ENCODE results near the gene NEMF.
A peak's percentile ranks its signal among the peaks of the same experiment; 100 is the strongest.
"Not testable (repeated sequence)": the region's sequence is repeated elsewhere in the genome, so short reads cannot be mapped to it uniquely, and the experiment has no call there.

Gene NEMF

DNA sequence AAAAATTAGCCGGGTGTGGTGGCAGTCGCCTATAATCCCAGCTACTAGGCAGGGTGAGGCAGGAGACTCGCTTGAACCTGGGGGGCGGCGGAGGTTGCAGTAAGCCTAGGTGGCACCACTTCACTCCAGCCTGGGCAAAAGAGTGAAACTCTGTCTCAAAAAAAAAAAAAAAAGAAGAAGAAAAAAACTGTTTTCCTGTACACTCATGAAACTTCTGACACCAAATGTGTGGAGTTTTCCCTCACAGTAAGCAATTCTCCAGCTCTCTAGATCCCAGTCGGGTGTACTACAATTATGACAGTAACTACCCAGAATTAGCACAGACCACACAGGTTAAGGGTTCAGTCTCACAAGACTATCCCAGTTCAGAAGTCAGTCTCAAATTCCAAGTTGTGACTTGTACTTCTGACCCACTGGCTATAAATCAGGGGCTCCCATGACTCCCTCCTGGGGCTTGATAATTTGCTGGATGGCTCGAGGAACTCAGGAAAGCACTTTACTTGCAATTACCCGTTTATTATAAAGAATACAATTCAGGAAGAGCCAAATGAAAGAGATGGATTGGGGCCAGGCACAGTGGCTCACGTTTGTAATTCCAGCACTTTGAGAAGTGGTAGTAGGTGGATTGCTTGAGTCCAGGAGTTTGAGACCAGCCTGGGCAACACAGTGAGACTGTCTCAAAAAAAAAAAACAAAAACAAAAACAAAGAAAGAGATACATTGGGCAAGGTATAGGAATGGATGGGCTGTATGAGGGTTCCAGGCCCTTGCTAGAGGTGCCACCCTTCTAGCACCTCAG, 27.9 kb upstream of the NEMF start:
- DNase-seq (ENCODE audit: low read depth in 2 of 2), result no peak

DNA sequence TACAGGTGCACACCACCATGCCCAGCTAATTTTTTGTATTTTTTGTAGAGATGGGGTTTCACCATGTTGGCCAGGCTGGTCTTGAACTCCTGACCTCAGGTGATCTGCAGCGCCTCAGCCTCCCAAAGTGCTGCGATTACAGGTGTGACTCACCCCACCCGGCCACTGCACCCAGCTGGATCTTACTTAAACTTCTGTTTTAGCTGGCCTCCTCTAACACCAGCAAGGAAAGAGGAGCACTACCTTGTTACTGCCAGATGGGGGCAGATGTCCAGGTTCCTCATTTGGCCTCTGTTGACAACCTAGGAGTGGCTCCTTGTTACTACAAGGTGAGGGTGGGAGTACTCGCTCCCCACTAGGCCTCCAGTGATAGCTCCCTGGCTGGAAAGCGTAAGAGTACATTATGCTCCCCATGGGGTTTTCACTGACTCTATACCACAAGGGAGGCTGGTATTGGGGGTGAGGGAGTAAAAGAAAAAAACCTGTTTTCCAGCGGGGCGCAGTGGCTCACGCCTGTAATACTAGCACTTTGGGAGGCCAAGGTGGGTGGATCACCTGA, 27.1 kb upstream of the NEMF start:
- DNase-seq (ENCODE audit: low read depth in 2 of 2), result no peak

DNA sequence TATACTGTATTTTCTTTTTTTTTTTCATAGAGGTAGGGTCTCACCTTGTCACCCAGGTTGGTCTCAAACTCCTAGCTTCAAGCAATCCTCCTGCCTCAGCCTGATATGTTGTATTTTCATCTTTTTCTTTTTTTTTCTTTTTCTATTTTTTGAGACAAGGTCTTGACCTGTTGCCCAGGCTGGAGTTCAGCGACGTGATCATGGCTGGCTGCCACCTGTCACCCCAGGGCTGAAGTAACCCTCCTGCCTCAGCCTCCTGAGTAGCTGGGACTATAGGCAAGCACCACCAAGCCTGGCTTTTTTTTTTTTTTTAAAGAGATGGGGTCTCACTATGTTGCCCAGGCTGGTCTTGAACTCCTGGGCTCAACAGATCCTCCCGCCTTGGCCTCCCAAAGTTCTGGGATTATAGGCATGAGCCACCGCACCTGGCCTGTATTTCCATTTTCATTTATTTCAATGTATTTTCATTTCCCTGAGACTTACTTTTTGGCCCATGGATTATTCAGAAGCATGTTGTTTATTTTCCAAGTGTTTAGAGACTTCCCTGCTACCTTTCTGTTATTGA, 24.1 kb upstream of the NEMF start:
- DNase-seq (ENCODE audit: low read depth in 2 of 2), result no peak

DNA sequence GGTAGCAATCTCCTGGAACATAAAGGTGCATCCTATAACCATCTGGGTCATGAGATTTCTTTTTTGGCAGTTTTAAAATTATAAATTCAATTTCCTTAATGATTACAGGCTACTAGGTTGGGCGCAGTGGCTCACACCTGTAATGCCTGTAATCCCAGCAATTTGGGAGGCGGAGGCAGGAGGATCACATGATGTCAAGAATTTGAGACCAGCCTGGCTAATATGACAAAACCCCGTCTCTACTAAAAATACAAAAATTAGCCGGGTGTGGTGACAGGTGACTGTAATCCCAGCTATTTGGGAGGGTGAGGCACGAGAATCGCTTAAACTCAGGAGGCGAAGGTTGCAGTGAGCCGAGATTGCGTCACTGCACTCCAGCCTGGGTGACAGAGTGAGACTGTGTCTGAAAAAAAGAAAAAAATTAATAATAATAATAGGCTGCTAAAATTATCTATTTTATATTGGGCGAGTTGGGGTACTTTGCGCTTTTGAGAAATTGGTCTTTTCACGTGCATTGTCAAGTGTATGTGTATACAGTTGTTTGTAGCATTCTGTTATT, 23.1 kb upstream of the NEMF start:
- DNase-seq (ENCODE audit: low read depth in 2 of 2), result no peak

DNA sequence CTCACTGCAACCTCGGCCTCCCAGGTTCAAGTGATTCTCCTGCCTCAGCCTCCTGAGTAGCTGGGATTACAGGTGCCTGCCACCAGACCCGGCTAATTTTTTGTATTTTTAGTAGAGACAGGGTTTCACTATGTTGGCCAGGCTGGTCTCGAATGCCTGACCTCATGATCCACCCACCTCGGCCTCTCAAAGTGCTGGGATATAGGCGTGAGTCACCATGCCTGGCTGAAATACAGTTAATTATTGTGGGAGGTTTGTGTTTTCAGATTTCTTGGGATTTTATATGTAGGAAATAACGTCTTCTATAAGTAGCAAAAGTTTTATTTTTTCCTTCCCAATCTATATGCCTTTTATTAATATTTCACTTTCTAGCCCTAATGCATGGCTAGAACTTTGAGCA, 21.0 kb upstream of the NEMF start:
- not testable (repeated sequence) for DNase-seq (ENCODE audit: low read depth in 2 of 2)

DNA sequence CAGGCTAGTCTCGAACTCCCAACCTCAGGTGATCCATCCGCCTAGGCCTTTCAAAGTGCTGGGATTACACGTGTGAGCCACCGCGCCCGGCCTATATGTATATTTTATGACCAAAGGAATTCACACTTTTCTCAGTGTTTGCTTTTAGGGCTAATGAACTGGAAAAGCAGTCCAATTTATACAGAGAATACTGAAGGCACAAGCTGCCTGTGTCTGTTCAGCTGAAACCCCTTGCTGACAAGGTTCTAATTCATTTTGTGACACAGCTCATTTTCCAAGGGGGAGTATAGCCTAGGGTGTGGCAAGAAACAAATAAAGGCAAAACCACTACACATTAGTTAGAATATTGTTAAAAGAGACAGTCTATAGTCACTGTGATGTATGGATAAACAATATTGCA, 18.3 kb upstream of the NEMF start:
- no peak for DNase-seq (ENCODE audit: low read depth in 2 of 2)

DNA sequence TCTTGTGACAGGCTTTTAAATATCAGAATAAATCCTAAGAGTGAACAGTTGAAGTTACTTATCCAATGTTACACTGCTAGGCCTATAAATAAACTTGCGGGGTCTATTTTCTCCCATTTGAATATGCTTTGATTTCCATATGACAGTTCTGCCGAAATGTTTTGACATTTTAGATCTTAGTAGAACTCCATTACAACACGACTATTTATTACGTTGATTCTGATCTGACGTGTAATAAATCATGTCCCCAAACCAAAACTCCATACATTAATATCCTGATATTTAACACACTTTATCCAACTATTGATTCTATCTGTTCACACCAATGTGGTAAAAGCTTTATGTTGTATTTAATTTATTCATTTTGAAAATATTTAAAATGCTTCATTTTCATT, 16.1 kb upstream of the NEMF start:
- no peak for DNase-seq (ENCODE audit: low read depth in 2 of 2)

DNA sequence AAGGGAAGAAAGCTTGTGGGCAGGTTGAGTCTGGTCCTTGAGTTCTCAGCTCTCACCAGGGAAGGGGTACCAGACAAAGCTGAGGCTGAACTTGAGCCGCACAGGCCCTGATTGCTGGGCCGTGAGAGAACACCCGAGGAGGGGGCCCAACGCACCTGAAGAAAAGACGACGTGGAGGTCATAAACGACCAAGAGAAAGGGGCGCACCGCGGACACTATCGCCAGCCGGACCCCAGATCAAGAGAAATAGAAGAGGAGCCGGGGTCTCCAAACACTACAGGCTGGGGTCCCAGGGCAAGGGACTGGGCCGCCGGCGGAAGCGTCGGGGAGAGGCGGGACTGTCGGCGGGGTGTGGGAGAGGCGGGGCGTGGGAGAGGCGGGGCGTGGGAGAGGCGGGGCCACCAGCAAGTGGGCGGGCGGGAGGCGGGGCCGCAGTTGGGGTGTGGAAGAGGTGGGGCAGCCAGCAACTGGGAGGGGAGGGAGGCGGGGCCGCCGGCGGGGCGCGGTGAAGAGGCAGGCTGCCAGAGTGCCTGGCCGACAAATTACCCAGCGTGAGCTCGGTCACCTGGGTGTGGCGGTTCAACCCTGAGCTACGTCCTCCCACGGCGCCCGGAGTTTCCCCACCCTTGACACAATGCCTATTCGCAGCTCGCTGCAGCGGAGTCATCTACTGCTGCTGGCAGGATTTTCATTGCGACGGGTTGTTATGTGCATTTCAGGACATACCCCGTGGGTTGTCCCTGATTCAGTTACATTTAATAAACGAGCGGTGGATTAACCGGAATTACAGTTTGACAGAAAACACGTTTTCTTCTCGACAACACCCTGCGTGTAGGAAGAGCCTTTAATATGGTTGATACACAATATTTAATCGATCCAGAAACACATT, 15.5 kb upstream of the NEMF start:
- peak; percentile 76 for DNase-seq (ENCODE audit: low read depth in 2 of 2)

DNA sequence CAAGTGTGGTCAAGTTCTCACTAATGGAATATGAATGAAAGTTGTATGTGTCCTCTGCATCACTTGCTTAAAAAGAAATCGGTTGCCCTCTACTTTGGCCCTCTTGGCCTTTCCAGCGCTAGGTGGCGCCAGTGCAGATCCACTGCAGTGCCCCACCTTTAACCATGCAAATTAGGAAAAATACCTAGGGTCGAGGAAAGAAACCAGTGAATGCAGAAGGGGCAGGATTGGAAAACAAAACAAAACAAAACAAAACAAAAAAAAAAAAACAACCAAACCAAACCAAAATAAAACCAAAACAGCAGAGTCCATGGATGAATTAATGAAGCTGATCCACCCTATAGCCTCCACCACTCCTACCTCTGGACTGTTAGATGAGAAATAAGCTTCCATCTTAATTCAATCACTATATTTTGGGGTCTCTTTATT, 12.9 kb upstream of the NEMF start:
- peak in 1 of 2 experiments; percentile 29 for DNase-seq (ENCODE audit: low read depth in 2 of 2)

DNA sequence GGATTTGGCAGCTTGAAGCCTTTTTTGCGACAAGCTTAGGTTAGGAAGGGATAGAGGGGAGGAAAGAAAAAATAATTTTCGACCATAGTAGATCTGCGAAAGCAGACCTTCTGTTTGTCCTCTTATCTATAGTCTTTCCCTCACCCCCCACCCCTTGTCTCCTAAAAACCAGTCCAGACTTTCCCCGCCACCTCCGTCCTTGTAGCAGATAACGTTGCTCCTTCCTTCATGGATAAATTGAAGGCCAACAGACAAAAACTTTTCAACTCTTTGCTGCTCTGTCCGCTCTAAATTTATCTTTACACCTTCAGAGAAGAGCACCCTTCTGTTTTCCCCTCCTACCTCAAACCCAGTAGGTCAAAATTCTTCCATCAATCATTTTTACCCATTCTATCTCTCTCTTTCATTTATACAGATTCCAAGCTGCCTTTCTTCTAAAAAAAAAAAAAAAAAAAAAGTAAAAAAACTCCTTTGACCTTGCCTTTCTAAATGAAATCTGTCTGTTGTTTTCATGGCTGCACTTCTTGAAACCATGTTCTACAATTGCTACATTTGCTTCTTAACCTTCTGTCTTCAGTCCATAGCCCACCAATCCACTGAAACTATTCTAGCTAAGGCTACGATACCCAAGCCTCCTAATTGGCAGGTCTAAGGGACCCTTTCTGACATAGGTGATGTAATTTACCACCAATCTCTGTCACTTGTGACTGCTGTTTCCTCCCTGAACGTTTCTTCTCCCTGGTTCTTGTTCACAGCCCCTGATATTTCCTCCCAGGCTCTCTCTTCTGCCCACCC, 11.1 kb upstream of the NEMF start:
- DNase-seq (ENCODE audit: low read depth in 2 of 2), result no peak

DNA sequence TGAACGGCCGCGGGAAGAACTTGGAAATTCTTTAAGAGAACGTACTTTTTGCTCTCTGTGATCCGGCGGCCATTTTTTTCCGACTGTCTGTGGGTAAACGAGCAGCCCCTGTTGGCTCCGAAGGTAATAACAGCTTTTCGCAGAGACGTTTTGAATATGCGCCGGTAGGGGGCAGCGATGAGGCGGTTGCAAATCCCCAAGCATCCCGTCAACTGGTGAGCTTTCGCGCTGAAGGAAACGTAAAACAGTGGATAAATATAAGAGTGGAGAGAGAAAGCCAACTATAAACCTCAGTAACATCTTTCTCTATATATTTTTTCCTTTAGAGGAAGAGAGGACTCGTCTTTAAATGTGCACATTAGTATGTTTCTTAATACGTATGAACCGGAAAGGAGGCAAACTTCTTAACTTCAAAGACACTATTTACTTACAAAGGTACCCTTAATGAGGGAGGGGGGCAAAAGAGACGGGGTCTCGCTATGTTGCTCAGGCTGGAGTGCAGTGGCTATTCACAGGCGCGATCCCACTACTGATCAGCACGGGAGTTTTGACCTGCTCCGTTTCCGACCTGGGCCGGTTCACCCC, 9.6 kb upstream of the NEMF start:
- DNase-seq (ENCODE audit: low read depth in 2 of 2), result peak; percentile 79 to 82

DNA sequence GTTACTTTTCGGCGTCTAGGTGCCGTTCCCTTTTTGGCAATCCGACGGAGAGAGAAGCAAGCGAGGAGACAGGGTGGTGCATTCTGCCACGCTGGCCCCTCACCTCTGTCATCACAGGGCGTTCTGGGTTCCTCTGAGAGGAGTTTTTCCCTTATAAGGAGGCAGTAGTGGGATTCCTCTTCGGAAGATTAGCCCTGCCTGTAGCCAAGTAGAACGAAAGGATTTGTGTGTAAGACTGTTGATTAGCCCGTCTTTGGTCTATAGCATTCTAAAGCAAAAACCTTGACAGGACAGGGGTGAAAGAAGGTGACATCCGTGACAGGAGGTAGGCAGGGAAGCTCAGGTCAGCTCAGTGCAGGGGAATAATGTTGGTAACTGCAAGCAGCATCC, 9.1 kb upstream of the NEMF start:
- peak; percentile 90 to 91 for DNase-seq (ENCODE audit: low read depth in 2 of 2)

DNA sequence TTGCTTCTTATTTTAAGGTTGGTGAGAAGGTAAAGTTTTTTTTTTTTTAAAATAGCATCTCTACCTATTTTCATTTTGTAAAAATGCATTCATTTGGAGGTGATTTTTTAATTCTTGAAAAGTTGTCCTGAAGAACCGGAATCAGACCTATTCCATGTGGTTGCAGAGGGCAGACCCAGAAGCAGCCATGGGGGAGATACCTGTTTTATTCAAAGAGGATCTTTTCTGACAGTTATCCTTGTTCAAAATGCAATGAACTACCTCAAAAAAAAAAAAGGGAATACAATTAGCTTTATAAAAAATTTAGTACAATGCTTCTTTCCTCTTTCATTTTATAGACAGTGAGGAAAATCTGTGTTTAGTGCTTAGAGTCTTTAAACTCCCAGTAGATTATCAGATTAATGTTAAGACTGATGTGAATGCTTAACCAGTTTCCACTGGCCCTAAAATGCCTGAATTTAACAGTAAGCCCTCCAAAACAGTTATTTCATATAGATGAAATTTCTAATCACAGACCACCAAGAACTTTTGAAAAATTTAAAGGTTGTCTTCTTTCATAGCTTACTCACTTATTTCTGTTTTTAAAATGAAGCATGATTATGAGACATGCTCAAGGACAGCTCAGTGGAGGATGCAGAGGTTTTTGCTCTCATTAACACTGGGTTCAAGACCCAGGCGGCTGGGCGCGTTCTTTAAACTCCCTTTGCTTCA, 8.6 kb upstream of the NEMF start:
- no peak for DNase-seq (ENCODE audit: low read depth in 2 of 2)

DNA sequence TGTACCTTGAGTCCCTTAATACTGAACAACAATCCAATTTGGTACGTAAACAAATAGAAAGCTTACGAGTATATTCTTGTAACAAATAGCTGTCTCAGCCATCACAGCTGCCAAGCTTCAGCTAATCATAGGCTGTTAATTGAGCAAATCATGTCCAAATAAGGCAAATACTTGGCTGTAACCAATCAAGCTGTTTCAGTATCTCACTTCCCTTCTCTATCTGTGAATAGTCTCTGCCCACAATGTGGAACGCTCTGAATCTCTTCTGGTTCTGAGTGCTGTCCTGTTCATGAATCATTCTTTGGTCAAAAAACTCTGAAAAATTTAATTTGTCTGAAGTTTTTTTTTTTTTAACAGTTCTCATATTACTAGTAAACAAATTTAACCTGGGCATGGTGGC, 5.8 kb upstream of the NEMF start:
- no peak for DNase-seq (ENCODE audit: low read depth in 2 of 2)

DNA sequence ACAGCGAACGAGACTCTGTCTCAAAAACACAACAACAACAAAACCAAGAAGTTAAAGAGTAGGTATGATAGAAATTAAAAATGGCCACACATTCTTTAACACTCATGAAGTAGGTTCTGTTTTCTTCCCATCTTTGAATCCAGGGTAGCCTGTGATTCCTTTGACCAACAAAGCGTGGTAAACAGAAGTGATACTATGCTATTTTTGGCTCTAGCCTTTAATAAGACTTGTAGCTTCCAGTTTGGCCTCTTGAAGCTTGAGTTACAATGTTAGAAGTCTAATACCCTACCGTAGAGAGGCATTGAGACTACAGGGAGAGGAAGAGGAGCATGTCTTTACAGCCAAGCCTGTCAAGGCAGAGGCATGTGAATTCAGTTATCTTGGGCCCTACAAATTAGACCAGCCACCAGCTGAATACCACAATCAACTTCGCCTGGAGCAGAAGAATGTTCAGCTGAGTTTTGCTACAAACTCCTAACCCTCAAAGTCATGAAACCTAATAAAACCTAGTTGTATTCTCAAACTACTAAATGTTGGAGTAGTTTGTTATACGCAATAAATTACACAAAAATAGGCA, 4.9 kb upstream of the NEMF start:
- no peak for DNase-seq (ENCODE audit: low read depth in 2 of 2)

DNA sequence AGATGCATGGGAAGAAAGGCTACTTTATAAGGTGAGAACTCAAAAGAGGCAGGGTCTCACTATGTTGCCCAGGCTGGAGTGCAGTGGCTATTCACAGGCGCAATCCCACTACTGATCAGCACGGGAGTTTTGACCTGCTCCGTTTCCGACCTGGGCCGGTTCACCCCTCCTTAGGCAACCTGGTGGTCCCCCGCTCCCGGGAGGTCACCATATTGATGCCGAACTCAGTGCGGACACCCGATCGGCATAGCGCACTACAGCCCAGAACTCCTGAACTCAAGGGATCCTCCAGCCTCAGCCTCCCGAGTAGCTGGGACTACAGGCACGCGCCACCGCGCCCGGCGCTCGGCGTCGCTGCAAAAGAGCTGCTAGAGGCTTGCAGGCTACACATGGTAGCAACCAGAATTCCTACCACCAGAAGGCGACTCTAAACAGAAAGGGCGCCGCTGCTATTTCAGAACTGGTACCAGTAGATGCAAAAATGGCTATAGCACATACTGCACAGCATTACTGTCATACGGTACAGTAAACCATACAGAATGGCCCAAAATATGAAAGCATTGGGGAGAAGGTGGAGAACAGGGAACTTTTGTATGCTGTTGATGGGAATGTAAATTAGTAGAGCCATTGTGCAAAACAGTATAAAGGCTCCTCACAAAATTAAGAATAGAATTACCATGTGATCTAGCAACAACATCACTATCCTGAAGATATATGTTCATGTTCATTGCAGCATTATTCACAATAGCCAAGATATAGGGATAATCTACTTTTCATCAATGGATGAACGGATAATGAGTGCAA, 1.2 kb upstream of the NEMF start:
- peak; percentile 58 to 66 for DNase-seq (ENCODE audit: low read depth in 2 of 2)

DNA sequence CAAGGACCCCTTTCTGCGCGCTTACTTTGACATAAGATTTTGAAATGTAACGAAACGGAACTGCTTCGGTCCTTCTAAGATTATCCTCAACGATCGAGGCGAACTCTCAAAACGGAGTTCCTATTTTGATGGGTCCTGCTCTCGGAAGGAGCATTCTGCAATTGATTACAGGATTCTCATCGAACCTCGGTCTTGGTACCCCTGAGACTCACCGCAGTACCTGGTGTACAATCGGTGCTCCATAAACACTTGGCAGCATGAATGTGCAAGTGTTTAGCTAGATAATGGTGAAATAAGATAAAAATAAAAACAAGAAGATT, 530 bp upstream of the NEMF start:
- no peak for DNase-seq (ENCODE audit: low read depth in 2 of 2)

DNA sequence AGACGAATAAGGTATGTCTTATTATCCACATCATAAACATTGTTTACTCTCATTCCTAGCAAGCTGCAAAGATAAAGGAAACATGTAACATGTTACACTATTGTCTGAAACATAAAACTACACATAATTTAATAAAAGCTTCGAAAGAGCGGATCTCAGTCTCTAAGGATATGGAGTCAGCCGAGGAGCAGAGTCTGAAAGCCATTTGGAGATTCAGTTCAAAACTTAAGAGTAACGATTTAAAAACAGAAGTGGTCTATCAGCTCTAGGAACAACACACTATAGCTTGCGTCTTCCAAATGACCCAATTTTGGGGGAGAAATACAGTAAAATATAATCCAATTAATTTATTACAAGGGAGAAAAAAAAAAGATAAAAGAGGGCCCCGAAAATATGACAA, 775 bp downstream of the NEMF start:
- DNase-seq (ENCODE audit: low read depth in 2 of 2), result no peak

DNA sequence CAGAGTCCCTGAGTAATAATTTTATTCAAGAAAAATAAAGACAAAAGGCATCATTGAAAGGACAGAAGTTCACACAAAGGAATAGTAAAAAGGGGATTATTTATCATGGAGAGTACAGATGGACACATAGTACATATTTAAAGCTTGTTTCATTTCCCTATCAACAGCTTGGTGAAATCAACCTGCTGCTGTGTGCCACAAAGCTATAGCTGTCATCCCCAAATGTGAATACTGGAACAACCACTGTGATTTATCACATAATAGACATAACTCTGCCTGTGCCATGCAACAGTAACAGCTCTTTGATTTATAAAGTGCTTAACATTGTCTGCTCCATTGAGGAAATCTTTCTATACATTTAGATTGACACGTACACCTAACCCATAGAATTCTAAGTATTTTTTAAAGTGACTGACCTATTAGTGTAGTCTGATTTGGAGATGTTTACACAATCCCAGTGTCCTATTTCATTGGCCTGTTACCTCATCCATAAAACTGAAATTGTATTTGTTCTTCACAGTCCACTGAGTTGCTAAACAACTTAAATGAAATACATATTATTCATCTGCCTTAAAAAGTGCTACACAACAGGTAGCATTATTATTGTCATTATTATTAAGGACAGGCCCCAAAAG, 3.3 kb downstream of the NEMF start:
- DNase-seq (ENCODE audit: low read depth in 2 of 2), result no peak
